GM19238 (cell line): ENCODE measurements around the gene TMEM272.
A peak's percentile ranks its signal among the peaks of the same experiment; 100 is the strongest.

Source experiments
- DNase-seq: peaks from one replicate; pipeline ENCODE4 v3.0.0; 2011; ENCODE audit warnings: low spot score; ENCODE audit not compliant: insufficient read length

TMEM272 gene

GRCh38 chr13:51856027-51856736, 11.2 kb upstream of the TMEM272 start:
- no peak for DNase-seq

GRCh38 chr13:51849145-51850101, 4.4 kb upstream of the TMEM272 start:
- DNase-seq = peak; percentile 32

- no peak for DNase-seq
These were observed 3.7 kb upstream of the TMEM272 start for GRCh38 chr13:51848674-51849073.

GRCh38 chr13:51846756-51847155, 1.8 kb upstream of the TMEM272 start:
- DNase-seq = no peak

GRCh38 chr13:51845574-51846318, 769 bp upstream of the TMEM272 start:
- no peak for DNase-seq

- DNase-seq = no peak
These were observed 1.4 kb downstream of the TMEM272 start for GRCh38 chr13:51843529-51843928.

- DNase-seq = no peak
These were observed 3.2 kb downstream of the TMEM272 start for GRCh38 chr13:51841732-51842131.

GRCh38 chr13:51840917-51841316, 4.1 kb downstream of the TMEM272 start:
- no peak for DNase-seq

- no peak for DNase-seq
These were observed 5.1 kb downstream of the TMEM272 start for GRCh38 chr13:51839711-51840540.

- no peak for DNase-seq
These were observed 6.6 kb downstream of the TMEM272 start for GRCh38 chr13:51838240-51838846.

GRCh38 chr13:51837016-51837415, 8.0 kb downstream of the TMEM272 start:
- no peak for DNase-seq

GRCh38 chr13:51834581-51835171, 10.3 kb downstream of the TMEM272 start:
- DNase-seq = no peak

- DNase-seq = no peak
These were observed 11.0 kb downstream of the TMEM272 start for GRCh38 chr13:51833980-51834379.

GRCh38 chr13:51832471-51833152, 12.4 kb downstream of the TMEM272 start:
- DNase-seq = peak; percentile 41

- no peak for DNase-seq
These were observed 13.5 kb downstream of the TMEM272 start for GRCh38 chr13:51831519-51831918.

GRCh38 chr13:51829568-51829899, 15.4 kb downstream of the TMEM272 start:
- DNase-seq = no peak

- DNase-seq = no peak
These were observed 16.0 kb downstream of the TMEM272 start for GRCh38 chr13:51828730-51829567.

GRCh38 chr13:51827254-51827653, 17.7 kb downstream of the TMEM272 start:
- no peak for DNase-seq

- DNase-seq = no peak
These were observed 18.4 kb downstream of the TMEM272 start for GRCh38 chr13:51826606-51827005.
